Smooth muscle cell (in vitro differentiated cells): Measurements from ENCODE around the gene MAN2A2. TPM values are rescaled to one million over a fixed set of nuclear protein-coding genes. Genes with fewer than 3 reads are reported as not detected.

Source experiments
- DNase-seq: peaks from one replicate; lab custom pipeline; 2025; ENCODE audit not compliant: unreplicated experiment; lab: John Stamatoyannopoulos, UW
- H2AFZ ChIP-seq: fragments of 200-600 bp; sonication (generic); 2 replicates; pipeline ENCODE4 v1.6.0; 2016; ENCODE audit warnings: antibody characterized with exemption, low read depth, mild to moderate bottlenecking
- H3F3A ChIP-seq: fragments of 200-600 bp; sonication (generic); 2 replicates; pipeline ENCODE4 v1.6.0; 2017; ENCODE audit warnings: antibody characterized with exemption, low read depth
- H3K27ac ChIP-seq: fragments of 200-600 bp; sonication (generic); 2 replicates; pipeline ENCODE4 v1.5.1; 2016; ENCODE audit warnings: low read depth, mild to moderate bottlenecking
- H3K27me3 ChIP-seq: fragments of 200-600 bp; sonication (generic); 2 replicates; pipeline ENCODE4 v1.6.1; 2016; ENCODE audit warnings: low read depth, mild to moderate bottlenecking
- H3K36me3 ChIP-seq: fragments of 200-600 bp; sonication (generic); 2 replicates; pipeline ENCODE4 v1.5.1; 2016; ENCODE audit warnings: low read depth
- H3K4me1 ChIP-seq: fragments of 200-600 bp; sonication (generic); 2 replicates; pipeline ENCODE4 v1.5.1; 2016; ENCODE audit warnings: low read depth
- H3K4me2 ChIP-seq: fragments of 200-600 bp; sonication (generic); 2 replicates; pipeline ENCODE4 v1.6.0; 2016; ENCODE audit warnings: mild to moderate bottlenecking
- H3K4me3 ChIP-seq: fragments of 200-600 bp; sonication (generic); 2 replicates; pipeline ENCODE4 v1.5.1; 2016; ENCODE audit warnings: mild to moderate bottlenecking
- H3K79me2 ChIP-seq: fragments of 200-600 bp; sonication (generic); 2 replicates; pipeline ENCODE4 v1.6.0; 2016; ENCODE audit warnings: low read depth, mild to moderate bottlenecking
- H3K9ac ChIP-seq: fragments of 200-600 bp; sonication (generic); 2 replicates; pipeline ENCODE4 v1.6.0; 2016; ENCODE audit warnings: low read depth
- H3K9me3 ChIP-seq: fragments of 200-600 bp; sonication (generic); replicated peaks from 2 replicates; pipeline ENCODE4 v1.5.1; 2016; ENCODE audit warnings: low read depth
- H4K20me1 ChIP-seq: fragments of 200-600 bp; sonication (generic); 2 replicates; pipeline ENCODE4 v1.6.0; 2016; ENCODE audit warnings: low read depth
- WGBS: methylation state at CpG from one replicate; pipeline ENCODE4 v1.1.7; 2016; ENCODE audit warnings: low lambda C conversion rate; 5-methylcytosine and 5-hydroxymethylcytosine counted together
- polyA plus RNA-seq: library from polyadenylated mRNA; unstranded; fragments of >200 nt; fragmentation: Nextera tagmentation; extraction: Ambion mirVana; gene quantifications from 2 replicates; pipeline ENCODE4 v1.2.1, GENCODE V29; 2016
- total RNA-seq: library from RNA; depleted of rRNA; stranded (reverse); fragments of >200 nt; gene quantifications from 2 replicates; pipeline ENCODE4 v1.2.3, GENCODE V29; 2014
- TF ChIP-seq, protein P1 (sequence below): fragments of 200-600 bp; sonication (generic); IDR thresholded peaks from 2 replicates; pipeline ENCODE4 v1.5.1; 2017; ENCODE audit warnings: borderline replicate concordance, mild to moderate bottlenecking, antibody characterized with exemption; ENCODE audit not compliant: insufficient read depth, poor library complexity, severe bottlenecking

MAN2A2 gene
- total and polyA plus RNA-seq, 2 experiments from 2014 or later: 9.7 to 11.0 TPM

DNA sequence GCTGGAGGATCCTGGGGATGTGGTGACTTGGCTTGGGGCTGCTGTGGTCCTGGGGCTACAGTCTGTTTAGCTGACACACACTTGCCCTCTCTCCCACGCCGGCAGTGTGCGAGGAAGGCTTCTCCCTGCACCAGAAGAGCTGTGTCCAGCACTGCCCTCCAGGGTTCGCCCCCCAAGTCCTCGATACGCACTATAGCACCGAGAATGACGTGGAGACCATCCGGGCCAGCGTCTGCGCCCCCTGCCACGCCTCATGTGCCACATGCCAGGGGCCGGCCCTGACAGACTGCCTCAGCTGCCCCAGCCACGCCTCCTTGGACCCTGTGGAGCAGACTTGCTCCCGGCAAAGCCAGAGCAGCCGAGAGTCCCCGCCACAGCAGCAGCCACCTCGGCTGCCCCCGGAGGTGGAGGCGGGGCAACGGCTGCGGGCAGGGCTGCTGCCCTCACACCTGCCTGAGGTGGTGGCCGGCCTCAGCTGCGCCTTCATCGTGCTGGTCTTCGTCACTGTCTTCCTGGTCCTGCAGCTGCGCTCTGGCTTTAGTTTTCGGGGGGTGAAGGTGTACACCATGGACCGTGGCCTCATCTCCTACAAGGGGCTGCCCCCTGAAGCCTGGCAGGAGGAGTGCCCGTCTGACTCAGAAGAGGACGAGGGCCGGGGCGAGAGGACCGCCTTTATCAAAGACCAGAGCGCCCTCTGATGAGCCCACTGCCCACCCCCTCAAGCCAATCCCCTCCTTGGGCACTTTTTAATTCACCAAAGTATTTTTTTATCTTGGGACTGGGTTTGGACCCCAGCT, 21.7 kb upstream of the MAN2A2 start:
- Histone ChIP-seq H3K79me2 (no peaks in the 10 kb centered on the region), H3K9ac (no peak overlapping the region), H3K36me3 (no peaks in the 10 kb centered on the region), H3K4me1 (peaks cover 17% of the 10 kb centered on the region), H3K27ac (no peak overlapping the region), H3K4me3 (no peak overlapping the region), H3K4me2 (no peak overlapping the region), H3K9me3 (no peaks in the 10 kb centered on the region), H3K27me3 (no peaks in the 10 kb centered on the region), H2AFZ (no peak overlapping the region), H3F3A (peaks cover 17% of the 10 kb centered on the region), H4K20me1 (no peaks in the 10 kb centered on the region)
- WGBS: 92% methylated on average over 35 of the region's 35 CpGs
- TF ChIP-seq, protein P1, sequence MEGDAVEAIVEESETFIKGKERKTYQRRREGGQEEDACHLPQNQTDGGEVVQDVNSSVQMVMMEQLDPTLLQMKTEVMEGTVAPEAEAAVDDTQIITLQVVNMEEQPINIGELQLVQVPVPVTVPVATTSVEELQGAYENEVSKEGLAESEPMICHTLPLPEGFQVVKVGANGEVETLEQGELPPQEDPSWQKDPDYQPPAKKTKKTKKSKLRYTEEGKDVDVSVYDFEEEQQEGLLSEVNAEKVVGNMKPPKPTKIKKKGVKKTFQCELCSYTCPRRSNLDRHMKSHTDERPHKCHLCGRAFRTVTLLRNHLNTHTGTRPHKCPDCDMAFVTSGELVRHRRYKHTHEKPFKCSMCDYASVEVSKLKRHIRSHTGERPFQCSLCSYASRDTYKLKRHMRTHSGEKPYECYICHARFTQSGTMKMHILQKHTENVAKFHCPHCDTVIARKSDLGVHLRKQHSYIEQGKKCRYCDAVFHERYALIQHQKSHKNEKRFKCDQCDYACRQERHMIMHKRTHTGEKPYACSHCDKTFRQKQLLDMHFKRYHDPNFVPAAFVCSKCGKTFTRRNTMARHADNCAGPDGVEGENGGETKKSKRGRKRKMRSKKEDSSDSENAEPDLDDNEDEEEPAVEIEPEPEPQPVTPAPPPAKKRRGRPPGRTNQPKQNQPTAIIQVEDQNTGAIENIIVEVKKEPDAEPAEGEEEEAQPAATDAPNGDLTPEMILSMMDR: no peak
- no peak for DNase-seq

DNA sequence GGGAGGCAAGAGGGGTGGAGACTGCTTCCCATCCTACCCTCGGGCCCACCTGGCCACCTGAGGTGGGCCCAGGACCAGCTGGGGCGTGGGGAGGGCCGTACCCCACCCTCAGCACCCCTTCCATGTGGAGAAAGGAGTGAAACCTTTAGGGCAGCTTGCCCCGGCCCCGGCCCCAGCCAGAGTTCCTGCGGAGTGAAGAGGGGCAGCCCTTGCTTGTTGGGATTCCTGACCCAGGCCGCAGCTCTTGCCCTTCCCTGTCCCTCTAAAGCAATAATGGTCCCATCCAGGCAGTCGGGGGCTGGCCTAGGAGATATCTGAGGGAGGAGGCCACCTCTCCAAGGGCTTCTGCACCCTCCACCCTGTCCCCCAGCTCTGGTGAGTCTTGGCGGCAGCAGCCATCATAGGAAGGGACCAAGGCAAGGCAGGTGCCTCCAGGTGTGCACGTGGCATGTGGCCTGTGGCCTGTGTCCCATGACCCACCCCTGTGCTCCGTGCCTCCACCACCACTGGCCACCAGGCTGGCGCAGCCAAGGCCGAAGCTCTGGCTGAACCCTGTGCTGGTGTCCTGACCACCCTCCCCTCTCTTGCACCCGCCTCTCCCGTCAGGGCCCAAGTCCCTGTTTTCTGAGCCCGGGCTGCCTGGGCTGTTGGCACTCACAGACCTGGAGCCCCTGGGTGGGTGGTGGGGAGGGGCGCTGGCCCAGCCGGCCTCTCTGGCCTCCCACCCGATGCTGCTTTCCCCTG, 21.0 kb upstream of the MAN2A2 start:
- no peak overlapping the region for H3K27ac ChIP-seq
- WGBS: 91% methylated on average over 19 of the region's 19 CpGs

DNA sequence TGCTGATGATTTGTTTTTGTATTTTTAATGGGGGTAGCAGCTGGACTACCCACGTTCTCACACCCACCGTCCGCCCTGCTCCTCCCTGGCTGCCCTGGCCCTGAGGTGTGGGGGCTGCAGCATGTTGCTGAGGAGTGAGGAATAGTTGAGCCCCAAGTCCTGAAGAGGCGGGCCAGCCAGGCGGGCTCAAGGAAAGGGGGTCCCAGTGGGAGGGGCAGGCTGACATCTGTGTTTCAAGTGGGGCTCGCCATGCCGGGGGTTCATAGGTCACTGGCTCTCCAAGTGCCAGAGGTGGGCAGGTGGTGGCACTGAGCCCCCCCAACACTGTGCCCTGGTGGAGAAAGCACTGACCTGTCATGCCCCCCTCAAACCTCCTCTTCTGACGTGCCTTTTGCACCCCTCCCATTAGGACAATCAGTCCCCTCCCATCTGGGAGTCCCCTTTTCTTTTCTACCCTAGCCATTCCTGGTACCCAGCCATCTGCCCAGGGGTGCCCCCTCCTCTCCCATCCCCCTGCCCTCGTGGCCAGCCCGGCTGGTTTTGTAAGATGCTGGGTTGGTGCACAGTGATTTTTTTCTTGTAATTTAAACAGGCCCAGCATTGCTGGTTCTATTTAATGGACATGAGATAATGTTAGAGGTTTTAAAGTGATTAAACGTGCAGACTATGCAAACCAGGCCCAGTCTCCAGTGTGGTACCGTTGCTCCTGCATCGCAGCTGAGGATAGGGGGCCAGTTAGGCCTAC, 20.1 kb upstream of the MAN2A2 start:
- Histone ChIP-seq H3K27ac (peak overlapping the region; percentile 68), H3K79me2 (no peaks in the 10 kb centered on the region)
- WGBS: 81% methylated on average over 13 of the region's 13 CpGs

More for the DNA sequence above, 21.0 kb upstream of the MAN2A2 start:
- Histone ChIP-seq H4K20me1 (no peaks in the 10 kb centered on the region), H3K36me3 (no peaks in the 10 kb centered on the region), H3K4me2 (no peak overlapping the region), H2AFZ (no peak overlapping the region), H3K27me3 (no peaks in the 10 kb centered on the region), H3F3A (peaks cover 17% of the 10 kb centered on the region), H3K9me3 (no peaks in the 10 kb centered on the region), H3K9ac (no peak overlapping the region), H3K4me3 (no peak overlapping the region), H3K4me1 (peaks cover 17% of the 10 kb centered on the region), H3K79me2 (no peaks in the 10 kb centered on the region)
- TF ChIP-seq, protein P1: no peak
- DNase-seq: no peak

More for the DNA sequence above, 20.1 kb upstream of the MAN2A2 start:
- no peaks in the 10 kb centered on the region for H4K20me1 ChIP-seq
- H3K36me3 ChIP-seq: no peaks in the 10 kb centered on the region
- TF ChIP-seq, protein P1: no peak
- H2AFZ ChIP-seq: no peak overlapping the region
- no peak overlapping the region for H3K4me3 ChIP-seq
- H3K4me1 ChIP-seq: peaks cover 17% of the 10 kb centered on the region
- H3F3A ChIP-seq: peaks cover 17% of the 10 kb centered on the region
- no peaks in the 10 kb centered on the region for H3K9me3 ChIP-seq
- H3K9ac ChIP-seq: peak overlapping the region; percentile 69
- H3K4me2 ChIP-seq: no peak overlapping the region
- H3K27me3 ChIP-seq: no peaks in the 10 kb centered on the region
- no peak for DNase-seq
